ENCODE data around the gene TMEM132D.
"Not testable (repeated sequence)": the region's sequence is repeated elsewhere in the genome, so short reads cannot be mapped to it uniquely, and the experiment has no call there.

The TMEM132D gene

DNA sequence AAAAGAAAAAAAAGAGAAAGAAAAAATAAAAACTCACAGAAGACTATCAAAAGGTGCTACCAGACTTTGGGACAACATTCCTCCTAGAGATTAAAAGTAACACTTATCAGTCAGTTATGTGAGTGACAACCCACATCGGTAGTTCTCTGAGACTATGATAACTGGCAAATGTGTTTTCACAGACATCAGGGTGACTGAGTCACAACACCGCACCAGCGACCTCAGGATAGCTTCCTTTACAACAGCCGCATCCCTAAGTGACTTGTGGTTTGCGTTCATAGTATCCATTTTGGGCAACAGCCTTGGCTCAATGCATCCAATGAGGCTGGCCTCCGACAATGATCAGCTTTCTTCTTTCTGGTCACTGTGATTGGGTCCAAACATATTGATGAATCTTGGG lies 359.1 kb downstream of the TMEM132D start:
- FAIRE-seq (no peak), DNase-seq (ENCODE audit: low spot score) (no peak)

DNA sequence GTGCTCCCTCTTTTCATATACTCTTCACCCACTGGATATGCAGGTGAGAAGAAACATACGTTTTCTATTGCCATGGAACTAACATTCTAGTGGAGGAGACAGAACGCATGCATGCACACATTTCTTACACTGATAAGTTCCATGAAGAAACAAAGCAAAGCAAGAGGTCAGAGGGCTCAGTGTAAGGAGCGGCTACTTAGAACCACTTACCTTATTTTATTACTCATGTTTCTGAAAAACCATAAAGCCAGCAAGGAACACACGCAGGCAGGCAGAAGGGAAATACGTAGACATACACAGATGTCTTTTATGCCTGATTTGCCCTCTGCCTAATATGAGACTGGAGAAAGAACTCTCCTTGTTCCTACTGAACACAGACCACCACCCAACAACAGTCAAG lies 362.9 kb downstream of the TMEM132D start:
- no peak for DNase-seq (ENCODE audit: low spot score)
- no peak for FAIRE-seq

DNA sequence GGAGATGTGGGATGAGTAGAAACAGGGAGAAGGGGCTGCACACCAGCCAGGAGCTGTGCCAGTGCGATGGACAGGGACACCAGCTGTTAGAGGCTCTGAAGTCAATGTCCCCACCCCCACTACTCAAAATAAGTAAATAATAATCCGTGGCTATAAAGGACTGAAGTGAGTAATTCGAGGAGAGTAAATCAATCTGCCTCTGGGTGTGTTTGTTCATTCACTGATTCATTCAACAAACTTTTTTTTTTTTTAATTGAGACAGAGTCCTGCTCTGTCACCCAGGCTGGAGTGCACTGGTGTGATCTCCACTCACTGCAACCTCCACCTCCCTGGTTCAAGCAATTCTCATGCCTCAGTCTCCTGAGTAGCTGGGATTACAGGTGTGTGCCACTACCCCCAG lies 363.6 kb downstream of the TMEM132D start:
- no peak for FAIRE-seq
- DNase-seq (ENCODE audit: low spot score) = no peak

DNA sequence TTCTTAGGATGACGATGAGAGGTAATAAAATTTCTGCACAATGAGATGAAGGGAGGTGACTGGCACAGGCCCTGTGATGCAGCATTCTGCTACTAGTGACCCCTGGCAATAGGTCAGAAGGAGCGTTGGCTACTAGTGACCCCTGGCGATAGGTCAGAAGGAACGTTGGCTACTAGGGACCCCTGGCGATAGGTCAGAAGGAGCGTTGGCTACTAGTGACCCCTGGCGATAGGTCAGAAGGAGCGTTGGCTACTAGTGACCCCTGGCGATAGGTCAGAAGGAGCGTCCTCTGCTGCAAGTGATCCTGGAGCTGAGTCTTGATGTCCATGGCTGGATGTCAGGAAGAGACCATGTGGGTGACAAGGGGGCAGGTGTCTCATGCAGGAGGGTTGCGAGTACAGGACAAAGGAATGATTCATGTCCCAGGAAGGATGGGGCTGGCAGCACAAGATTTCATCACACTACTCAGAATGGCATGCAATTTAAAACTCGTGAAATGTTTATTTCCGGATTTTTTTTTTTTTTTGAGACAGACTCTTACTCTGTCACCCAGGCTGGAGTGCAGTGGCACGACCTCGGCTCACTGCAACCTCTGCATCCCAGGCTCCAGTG lies 365.0 kb downstream of the TMEM132D start:
- FAIRE-seq = not testable (repeated sequence)
- peak; percentile 56 for DNase-seq (ENCODE audit: low spot score)

DNA sequence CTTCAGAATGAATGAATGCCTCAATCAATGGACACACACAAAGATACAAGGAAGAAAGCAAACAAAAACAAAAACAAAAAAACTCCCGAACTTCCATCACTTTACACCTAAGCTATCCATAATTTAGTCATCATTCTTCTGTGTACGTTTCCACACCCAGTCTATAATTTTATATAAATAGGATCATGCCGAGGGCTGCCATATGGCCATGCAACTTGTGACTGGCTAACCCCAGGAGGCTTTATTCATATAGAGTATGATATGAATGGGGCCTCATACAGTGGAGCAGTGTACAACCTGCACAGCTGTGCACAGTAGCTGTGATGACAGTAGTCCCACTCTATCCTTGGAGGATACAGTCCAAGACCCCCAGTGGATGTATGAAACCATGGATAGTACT lies 365.7 kb downstream of the TMEM132D start:
- FAIRE-seq (no peak), DNase-seq (ENCODE audit: low spot score) (no peak)

DNA sequence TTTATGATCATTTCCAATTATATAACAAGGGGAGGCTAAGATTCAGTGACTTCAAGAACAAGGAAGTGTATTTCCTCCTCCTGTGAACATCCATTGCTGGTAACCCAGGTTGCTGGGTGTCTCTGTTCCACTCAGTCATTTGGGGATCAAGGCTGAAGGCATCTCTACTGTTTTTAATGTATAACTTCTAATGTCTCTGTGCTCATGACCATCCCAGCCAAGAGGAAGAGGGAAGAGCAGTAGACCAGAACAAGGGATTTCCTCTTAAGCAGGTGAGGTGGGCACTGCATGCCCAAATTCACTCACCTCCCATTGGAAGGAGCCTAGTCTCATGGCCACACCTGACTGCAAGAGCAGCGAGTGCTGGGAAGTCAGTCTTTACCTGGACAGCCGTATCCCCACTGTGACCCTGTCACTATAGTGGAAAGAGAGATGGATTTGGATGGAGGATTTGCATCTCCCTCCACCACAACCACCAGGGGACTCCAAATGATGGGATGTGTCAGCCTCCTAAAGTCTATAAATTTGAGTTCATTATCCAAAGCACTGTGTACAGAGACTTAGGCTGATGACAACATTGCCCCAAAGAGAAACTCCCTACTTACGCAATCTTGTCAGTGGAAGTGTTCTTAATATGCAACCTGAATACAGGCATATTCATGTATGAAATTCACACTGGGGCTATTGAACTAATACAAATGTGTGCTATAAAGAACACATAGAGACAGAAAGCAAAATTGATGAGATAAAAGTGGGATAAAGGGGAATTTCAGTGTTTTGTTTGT lies 368.7 kb downstream of the TMEM132D start:
- FAIRE-seq = no peak
- DNase-seq (ENCODE audit: low spot score) = no peak

DNA sequence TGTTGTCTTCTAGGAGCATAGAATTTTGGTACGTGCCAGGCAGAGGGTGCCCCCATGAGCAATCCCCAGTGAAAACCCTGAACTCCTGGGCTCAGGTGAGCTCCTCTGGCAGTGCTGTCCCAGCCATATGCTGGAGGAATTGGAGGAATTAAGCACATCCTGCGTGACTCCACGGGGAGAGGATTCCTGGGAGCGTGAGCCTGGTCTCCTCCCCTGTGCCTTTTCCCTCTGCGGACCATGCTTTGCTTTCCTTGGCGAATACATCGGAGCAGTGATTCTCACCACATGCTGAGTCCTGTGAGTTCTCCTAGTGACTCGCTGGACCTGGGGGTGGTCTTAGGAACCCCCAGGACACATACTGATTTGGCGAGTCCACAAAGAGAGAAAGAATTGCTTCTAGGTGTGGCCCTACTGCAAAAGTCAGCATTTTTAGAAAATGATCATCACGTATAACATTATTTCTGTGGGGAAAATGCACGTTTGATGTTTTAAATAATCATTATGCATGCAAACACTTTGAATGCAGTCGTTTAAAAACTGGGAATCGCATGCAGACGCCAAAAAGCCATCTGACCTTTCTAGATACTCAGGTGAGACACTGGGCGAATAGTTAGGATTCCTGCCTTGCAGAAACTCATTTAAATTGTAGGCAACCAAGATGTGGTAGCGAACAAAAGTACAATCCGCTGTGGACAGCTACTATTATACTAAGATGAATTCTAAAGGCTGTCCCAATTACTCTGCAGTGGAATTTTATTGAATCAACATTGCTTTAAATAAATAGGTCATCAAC lies 370.9 kb downstream of the TMEM132D start:
- no peak for FAIRE-seq

DNA sequence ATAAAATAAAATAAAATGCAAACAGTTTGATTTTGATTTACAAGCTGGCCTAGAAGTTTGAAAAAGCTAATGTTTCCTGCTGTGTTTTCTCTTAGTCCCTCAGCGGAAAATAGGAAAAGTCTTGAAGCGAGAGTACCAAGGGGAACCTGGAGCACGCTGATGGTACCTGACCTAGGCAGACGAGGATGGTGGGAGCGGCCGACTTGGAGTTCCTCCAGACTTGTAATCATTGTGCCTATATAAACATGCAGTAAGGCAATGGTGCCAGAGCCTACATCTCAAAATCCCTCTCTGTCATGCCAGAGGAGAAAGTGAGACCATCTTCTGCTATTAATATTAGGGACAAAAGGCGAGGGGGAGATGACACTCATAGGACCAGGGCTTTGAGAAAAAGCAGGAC lies 371.7 kb downstream of the TMEM132D start:
- FAIRE-seq = no peak
- no peak for DNase-seq (ENCODE audit: low spot score)

More for the DNA sequence above, 370.9 kb downstream of the TMEM132D start:
- no peak for DNase-seq (ENCODE audit: low spot score)

DNA sequence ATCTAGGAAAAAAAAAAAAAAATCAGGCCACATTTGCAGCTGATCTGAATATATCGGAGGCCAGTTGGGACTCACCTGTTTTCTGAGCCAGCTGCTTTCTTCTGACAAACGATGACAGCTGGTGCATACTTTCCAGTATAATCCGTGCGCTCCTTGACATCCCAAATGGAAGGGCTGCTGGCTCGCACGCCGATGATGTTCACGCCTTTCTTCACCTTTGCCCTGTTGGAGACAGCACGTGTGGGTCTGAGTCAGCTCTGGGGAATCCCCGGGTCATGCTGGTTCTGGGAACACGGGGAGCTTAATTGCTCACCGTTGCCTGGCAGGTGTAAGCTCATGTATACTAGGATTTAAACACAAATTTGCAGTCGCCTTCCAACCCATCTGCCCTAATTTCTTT lies 372.8 kb downstream of the TMEM132D start:
- DNase-seq (ENCODE audit: low spot score) (peak; percentile 70), FAIRE-seq (no peak)

DNA sequence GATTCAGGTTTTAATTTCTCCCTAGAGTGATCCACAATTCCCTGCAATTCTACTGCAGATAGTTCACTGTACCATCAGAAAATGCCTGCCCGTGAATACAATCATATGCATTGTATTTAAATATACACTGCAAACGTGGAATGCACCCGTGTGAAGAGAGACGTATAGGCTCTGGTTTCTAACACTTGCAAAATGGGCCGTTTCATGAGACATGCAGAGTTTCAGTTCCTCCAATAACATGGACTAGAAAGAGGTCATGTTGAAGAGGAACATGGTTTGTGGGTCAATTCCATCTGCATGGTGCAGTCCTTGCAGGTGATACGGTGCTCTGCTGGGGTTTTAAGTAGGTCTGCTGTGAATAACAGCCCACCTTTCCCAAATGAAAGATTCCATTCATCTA lies 373.3 kb downstream of the TMEM132D start:
- FAIRE-seq (no peak), DNase-seq (ENCODE audit: low spot score) (no peak)

DNA sequence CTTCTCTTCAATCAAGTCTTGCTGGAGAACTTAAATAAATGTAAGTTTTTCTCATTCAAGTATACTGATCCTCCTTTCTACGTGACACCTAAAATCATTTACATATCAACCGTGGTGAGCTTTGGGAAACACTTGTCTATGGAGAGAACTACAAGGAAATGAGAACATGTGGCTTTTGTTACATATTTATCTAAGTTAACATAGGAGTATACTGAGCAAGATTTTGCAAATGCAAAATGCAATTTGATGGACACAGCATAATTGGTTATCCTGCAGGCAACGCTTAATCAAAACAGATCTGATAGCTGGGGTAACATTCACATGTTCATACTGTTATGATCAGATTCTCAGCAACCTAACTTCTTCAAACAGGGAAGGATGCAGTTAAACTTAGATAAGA lies 376.3 kb downstream of the TMEM132D start:
- no peak for FAIRE-seq
- no peak for DNase-seq (ENCODE audit: low spot score)

DNA sequence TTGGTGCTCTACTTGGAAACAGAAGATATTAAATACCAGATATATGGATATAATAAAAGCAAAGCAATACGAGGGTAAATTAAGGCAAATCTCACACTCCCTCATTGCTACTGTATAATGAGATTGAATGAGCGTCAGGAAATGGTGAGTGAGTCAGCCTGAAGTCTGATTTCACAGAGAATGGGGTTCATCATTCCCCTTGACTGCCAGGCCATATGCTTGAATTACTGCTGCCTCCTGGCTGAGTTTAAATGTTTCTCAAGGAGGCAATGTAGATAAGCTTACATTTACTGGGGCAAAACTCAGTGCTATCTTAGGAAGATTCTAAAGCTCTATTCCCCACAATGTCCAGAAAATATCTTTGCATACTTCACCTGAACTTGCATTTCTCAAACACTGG lies 380.2 kb downstream of the TMEM132D start:
- no peak for FAIRE-seq
- no peak for DNase-seq (ENCODE audit: low spot score)

DNA sequence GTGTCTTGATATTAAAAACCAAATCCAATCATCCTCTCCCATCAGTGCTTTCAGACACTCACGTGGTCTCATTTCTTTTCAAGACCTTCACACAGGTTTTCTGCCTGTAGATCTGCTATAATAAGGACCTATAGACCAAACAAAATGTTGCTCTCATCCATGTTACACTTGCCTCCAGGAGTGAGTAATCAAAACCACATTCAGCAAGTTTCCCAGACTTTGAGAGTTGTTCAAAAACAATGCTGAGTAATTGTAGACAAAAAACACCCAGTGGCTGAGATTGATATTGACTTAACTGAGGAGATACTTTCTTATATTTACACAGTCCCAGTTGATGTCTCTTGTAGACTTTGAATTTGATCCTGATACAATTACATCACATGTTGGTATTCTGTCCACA lies 383.1 kb downstream of the TMEM132D start:
- peak; percentile 38 for DNase-seq (ENCODE audit: low spot score)
- no peak for FAIRE-seq

DNA sequence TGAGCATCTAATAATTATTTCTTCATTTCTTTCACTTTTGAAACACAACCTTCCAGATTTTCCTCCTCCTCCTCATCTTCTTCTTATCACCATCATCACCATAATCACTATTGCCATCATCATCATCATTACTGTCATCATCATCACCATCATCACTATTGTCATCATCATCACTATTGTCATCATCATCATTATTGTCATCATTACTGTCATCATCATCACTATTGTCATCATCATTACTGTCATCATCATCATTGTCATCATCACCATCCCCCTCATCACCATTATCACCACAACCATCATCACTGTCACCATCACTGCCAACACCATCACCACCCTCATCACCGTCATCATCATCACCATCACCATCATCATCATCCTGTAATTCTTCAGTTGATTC lies 400.0 kb downstream of the TMEM132D start:
- DNase-seq (ENCODE audit: low spot score) (no peak), FAIRE-seq (peak; percentile 90)

DNA sequence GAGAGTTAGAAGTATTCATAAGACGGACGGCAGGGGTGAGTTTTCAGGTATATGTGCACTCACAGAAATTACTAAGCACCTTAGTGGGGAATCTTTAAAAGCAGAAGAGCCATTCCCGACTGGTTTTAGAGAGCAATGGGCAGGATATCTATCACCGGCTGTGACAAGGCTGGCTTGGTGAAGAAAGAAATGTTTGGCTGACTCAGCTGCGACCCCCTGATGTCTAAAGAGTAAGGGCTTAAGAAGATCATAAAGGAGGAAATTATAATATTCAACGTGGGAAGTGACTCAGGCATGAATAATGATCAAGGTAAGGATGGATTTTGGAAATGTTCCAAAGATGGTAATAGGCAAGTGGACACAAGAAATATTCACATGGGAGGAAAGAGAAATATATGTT lies 407.6 kb downstream of the TMEM132D start:
- DNase-seq (ENCODE audit: low spot score) (no peak), FAIRE-seq (no peak)

DNA sequence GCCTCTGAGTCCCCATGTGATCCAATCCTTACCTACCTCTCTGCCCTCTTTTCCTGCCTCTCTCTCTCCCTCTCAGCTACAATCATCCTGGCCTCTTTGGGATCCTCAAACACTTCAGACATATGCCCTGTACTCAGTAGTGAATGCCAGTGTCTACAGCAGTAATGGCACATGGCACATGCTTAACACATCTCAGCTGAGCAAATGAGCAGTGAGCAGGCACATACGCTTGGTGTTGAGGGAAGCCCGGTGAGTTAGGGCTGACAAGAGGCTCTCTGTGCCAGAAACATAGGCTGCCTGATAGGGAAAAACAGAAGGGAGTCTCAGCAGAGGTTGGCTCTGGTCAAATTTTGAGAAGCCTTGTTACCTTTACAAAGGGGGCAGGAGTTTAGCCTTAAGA lies 409.1 kb downstream of the TMEM132D start:
- no peak for DNase-seq (ENCODE audit: low spot score)
- FAIRE-seq = peak; percentile 35

DNA sequence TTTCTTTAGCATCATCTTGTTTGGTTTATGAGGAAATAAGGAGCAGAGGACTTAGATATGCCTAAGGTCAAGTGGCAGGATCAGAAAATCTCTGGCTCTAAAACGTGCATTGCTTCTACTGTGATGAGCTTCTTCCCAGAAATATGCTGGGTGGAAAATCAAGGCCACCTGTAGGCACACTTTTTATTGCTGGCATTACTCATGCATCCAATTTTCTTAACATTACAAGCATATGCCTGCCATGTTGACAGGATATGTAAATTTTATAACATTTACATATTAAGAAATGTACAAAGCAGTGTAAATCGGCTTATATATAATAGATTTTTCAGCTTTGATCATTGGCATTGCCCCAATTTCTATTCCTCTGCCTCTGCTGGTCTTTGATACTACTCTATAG lies 409.6 kb downstream of the TMEM132D start:
- DNase-seq (ENCODE audit: low spot score) (no peak), FAIRE-seq (no peak)

DNA sequence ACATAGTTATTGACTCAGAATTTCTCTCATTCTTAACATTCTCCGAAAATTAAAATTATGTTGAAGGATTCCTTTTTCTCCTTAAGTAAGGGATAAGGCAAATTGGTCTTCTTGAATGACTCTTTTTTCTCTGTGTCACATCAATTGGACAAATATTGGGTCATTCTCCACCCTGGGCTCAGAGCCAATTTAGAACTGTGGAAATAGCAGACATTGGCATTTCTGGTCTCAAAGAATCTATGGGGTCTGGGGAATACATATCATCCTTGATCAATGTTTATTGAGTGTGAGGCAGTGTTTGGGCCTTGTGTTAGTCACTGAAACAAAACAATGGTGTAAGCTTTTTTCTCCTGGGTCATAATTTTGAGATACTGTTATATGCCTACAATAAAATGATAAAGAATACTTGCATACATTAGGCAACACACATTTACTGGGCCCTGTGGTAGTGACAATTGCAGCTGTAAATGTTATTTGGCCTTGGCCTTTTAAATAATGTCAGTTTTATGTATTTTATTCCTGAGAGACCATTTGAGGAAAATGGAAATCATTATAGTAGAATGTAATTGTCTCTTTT lies 414.6 kb downstream of the TMEM132D start:
- DNase-seq (ENCODE audit: low spot score) (no peak), FAIRE-seq (no peak)

DNA sequence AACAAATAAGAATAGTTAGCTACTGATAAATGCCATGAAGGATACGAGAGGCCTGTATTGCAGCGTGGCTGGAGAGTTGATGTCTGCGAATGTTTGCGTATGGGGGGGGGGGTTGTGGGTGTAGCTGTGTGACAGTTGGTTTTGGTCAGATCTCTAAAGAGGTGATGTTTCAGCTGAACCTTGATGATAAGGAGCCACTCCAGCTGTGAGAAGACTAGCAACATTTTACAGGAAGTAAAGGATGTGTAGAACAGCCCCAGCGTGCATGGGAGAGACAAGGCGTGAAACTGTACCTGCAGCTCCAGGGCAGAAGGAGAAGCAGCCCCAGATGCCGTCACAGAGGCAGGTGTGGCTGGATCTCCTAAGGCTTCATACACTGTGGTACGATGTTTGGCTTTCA lies 416.9 kb downstream of the TMEM132D start:
- FAIRE-seq (no peak), DNase-seq (ENCODE audit: low spot score) (no peak)

DNA sequence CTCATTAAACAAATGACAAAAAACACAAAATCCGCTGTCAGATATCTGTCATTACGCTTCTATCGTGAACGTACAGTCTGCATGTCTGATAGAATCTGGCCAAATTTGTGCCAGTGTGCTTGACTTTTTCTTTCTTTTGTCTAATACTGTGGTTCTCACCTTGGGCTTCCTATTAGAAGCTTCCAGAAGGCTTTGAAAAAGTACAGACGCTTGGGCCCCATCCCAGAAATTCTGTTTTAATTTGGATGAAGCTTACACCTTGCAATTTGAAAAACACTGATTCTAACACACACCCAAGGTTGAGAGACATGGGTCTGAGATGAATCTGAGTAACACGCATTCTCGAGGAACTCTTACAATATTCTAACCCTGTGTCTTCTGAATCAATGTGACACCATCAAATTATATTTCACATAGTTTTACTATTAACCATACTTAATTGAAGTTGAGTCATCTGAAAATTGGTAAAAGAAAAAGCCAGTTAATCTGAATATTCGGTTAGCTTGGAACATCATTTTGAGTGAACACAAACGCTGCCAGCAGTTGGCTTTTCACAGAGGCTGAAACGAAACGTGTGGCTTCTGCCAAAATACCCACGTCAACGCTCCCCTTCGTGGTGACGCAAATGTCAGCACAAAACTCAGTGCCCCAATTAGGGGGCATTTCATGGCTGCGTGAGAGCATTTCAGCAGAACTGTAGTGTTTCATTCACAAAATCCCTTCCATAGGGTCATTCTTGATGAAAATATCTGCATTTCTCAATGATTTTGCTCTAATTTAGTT lies 420.5 kb downstream of the TMEM132D start:
- FAIRE-seq (no peak), DNase-seq (ENCODE audit: low spot score) (no peak)

DNA sequence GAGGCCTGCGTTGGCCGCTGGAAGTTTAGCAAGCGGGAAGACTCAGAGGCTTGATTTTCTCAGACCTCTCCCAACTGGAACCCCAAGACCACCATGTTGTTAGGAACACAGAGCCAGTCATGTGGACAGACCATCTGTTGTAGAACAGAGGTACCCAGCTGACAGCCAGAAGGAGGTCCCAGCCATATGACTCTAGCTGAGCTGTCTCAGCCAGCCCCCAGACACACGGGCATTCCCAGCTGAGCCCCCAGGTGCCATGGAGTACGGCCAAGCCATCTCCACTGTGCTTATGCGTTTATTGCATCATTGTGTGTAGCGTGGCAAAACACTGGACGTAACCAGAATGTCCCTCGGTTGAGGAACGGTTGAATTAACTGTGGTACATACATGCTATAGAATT lies 421.9 kb downstream of the TMEM132D start:
- FAIRE-seq = no peak
- DNase-seq (ENCODE audit: low spot score) = no peak

Data from urothelium cell line (cell line).